ENCODE data around the gene TMCC2.

- TF ChIP-seq CTCF (IDR thresholded peaks at IDR 0.05; ENCODE audit: insufficient read depth, low read depth, low read length) (no peak), EZH2 (IDR thresholded peaks at IDR 0.05; ENCODE audit: insufficient read depth, low read length) (no peak)
Observed at GRCh38 chr1:205189131-205189530, 38.6 kb upstream of the TMCC2 start.

All from astrocyte (in vitro differentiated cells and primary cell).